Endothelial cell (in vitro differentiated cells): Measurements from ENCODE around the gene SDR42E1. TPM values are rescaled to one million over a fixed set of nuclear protein-coding genes. Genes with fewer than 3 reads are reported as not detected.
A peak's percentile ranks its signal among the peaks of the same experiment; 100 is the strongest.

Experiments
- DNase-seq: peaks from one replicate; pipeline ENCODE4 v3.0.0; 2021; ENCODE audit warnings: low spot score
- H3K27ac Mint-ChIP-seq: one replicate; pipeline ENCODE4 v1.8.0; 2021; ENCODE audit warnings: mixed read lengths, inconsistent platforms; ENCODE audit not compliant: unreplicated experiment
- H3K27me3 Mint-ChIP-seq: one replicate; pipeline ENCODE4 v1.8.0; 2021; ENCODE audit warnings: mild to moderate bottlenecking, moderate library complexity, mixed read lengths, inconsistent platforms; ENCODE audit not compliant: unreplicated experiment
- H3K36me3 Mint-ChIP-seq: one replicate; pipeline ENCODE4 v1.8.0; 2021; ENCODE audit warnings: mild to moderate bottlenecking, low read depth, mixed read lengths, inconsistent platforms; ENCODE audit not compliant: unreplicated experiment
- H3K4me1 Mint-ChIP-seq: one replicate; pipeline ENCODE4 v1.8.0; 2021; ENCODE audit warnings: mild to moderate bottlenecking, mixed read lengths, inconsistent platforms; ENCODE audit not compliant: unreplicated experiment
- H3K4me3 Mint-ChIP-seq: one replicate; pipeline ENCODE4 v1.8.0; 2021; ENCODE audit warnings: mild to moderate bottlenecking, mixed read lengths, inconsistent platforms; ENCODE audit not compliant: unreplicated experiment
- H3K9me3 Mint-ChIP-seq: one replicate; pipeline ENCODE4 v1.8.0; 2021; ENCODE audit warnings: mixed read lengths, inconsistent platforms; ENCODE audit not compliant: unreplicated experiment
- total RNA-seq: library from RNA; stranded (reverse); fragmentation: NEBNext Ultra II Directional; extraction: Animal tissue kit (Norgen Biotek cat#: 25700); gene quantifications from one replicate; pipeline ENCODE4 v1.2.1, GENCODE V29; 2021; ENCODE audit not compliant: unreplicated experiment
- TF ChIP-seq, protein P1 (sequence below): fragments of 200-600 bp; sonication (generic); IDR thresholded peaks from one replicate; pipeline ENCODE4 v1.5.0; 2021; ENCODE audit warnings: antibody characterized with exemption; ENCODE audit not compliant: unreplicated experiment

SDR42E1 gene
- total RNA-seq, 1 donor from 2014 or later, result 0.74 TPM

DNA sequence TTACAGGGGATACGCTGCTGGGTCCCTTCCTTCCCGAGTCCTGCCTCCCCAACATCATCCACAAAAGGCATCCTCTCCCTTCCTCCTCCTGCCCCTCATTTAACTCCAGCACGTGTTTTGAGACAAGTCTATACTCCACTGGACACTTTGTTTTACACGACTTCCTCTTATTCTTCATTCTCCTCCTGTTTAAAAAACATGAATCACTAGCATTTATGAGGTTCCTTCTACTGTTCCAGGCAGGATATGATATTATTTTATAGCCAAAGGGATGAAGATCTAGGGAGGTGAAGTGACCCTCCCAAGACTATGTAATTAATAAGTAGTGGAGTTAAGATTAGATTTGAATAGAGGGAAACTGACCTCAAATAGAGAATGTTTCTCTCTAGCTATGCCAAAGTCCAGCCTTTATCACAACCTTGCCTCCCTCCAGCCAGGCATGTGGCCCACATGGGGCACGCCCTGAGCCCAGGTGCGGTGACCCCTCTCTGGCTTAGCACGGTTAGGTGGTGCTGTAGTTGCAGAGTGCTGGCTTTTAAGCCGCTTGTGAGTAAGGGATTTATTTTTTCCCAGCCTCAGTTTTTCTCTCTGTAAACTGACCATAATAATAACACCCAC is 22.5 kb upstream of the SDR42E1 start:
- TF ChIP-seq, protein P1, sequence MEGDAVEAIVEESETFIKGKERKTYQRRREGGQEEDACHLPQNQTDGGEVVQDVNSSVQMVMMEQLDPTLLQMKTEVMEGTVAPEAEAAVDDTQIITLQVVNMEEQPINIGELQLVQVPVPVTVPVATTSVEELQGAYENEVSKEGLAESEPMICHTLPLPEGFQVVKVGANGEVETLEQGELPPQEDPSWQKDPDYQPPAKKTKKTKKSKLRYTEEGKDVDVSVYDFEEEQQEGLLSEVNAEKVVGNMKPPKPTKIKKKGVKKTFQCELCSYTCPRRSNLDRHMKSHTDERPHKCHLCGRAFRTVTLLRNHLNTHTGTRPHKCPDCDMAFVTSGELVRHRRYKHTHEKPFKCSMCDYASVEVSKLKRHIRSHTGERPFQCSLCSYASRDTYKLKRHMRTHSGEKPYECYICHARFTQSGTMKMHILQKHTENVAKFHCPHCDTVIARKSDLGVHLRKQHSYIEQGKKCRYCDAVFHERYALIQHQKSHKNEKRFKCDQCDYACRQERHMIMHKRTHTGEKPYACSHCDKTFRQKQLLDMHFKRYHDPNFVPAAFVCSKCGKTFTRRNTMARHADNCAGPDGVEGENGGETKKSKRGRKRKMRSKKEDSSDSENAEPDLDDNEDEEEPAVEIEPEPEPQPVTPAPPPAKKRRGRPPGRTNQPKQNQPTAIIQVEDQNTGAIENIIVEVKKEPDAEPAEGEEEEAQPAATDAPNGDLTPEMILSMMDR, result no peak
- Mint-ChIP-seq H3K4me1 (peaks cover 12% of the 10 kb centered on the region), H3K9me3 (no peaks in the 10 kb centered on the region), H3K27me3 (peaks cover 6% of the 10 kb centered on the region), H3K36me3 (no peaks in the 10 kb centered on the region), H3K4me3 (no peak overlapping the region), H3K27ac (no peak overlapping the region)
- DNase-seq, result no peak

- H3K36me3 Mint-ChIP-seq, result no peaks in the 10 kb centered on the region
- peaks cover 12% of the 10 kb centered on the region for H3K4me1 Mint-ChIP-seq
- H3K9me3 Mint-ChIP-seq, result no peaks in the 10 kb centered on the region
- H3K27ac Mint-ChIP-seq, result no peak overlapping the region
- peaks cover 6% of the 10 kb centered on the region for H3K27me3 Mint-ChIP-seq
- no peak overlapping the region for H3K4me3 Mint-ChIP-seq
- no peak for DNase-seq
- TF ChIP-seq, protein P1, result no peak
Measured at GRCh38 chr16:82033006-82033405, 21.7 kb upstream of the SDR42E1 start.

GRCh38 chr16:82031116-82032084 is 20.1 kb upstream of the SDR42E1 start:
- H3K4me3 Mint-ChIP-seq, result no peak overlapping the region

GRCh38 chr16:82027629-82028064 is 16.4 kb upstream of the SDR42E1 start:
- TF ChIP-seq, protein P1, result no peak
- no peaks in the 10 kb centered on the region for H3K4me1 Mint-ChIP-seq

More at GRCh38 chr16:82031116-82032084, 20.1 kb upstream of the SDR42E1 start:
- DNase-seq, result peak; percentile 22
- TF ChIP-seq, protein P1, result peak; percentile 40
- Mint-ChIP-seq H3K9me3 (no peaks in the 10 kb centered on the region), H3K27ac (no peak overlapping the region), H3K36me3 (no peaks in the 10 kb centered on the region), H3K27me3 (peaks cover 6% of the 10 kb centered on the region), H3K4me1 (peaks cover 9% of the 10 kb centered on the region)

More at GRCh38 chr16:82027629-82028064, 16.4 kb upstream of the SDR42E1 start:
- Mint-ChIP-seq H3K36me3 (no peaks in the 10 kb centered on the region), H3K4me3 (no peak overlapping the region), H3K27ac (no peak overlapping the region), H3K9me3 (no peaks in the 10 kb centered on the region), H3K27me3 (peaks cover 3% of the 10 kb centered on the region)
- no peak for DNase-seq
